ENCODE data around the gene URI1.
"Not testable (repeated sequence)": the region's sequence is repeated elsewhere in the genome, so short reads cannot be mapped to it uniquely, and the experiment has no call there.

Gene URI1

GRCh38 chr19:30028992-30029343 lies 86.9 kb downstream of the URI1 start:
- DNase-seq = no peak

GRCh38 chr19:30029721-30030510 lies 87.9 kb downstream of the URI1 start:
- DNase-seq = peak; percentile 51

- DNase-seq = no peak
Observed at GRCh38 chr19:30034321-30034720, 92.3 kb downstream of the URI1 start.

GRCh38 chr19:30036154-30037129 lies 94.4 kb downstream of the URI1 start:
- DNase-seq = no peak

- DNase-seq = no peak
Observed at GRCh38 chr19:30037835-30038234, 95.8 kb downstream of the URI1 start.

GRCh38 chr19:30041931-30042330 lies 99.9 kb downstream of the URI1 start:
- DNase-seq = not testable (repeated sequence)

GRCh38 chr19:30043008-30043407 lies 101.0 kb downstream of the URI1 start:
- not testable (repeated sequence) for DNase-seq

- DNase-seq = no peak
Observed at GRCh38 chr19:30044273-30045248, 102.5 kb downstream of the URI1 start.

- DNase-seq = no peak
Observed at GRCh38 chr19:30046522-30046921, 104.5 kb downstream of the URI1 start.

GRCh38 chr19:30047432-30047831 lies 105.4 kb downstream of the URI1 start:
- DNase-seq = no peak

- no peak for DNase-seq
Observed at GRCh38 chr19:30049226-30049625, 107.2 kb downstream of the URI1 start.

- DNase-seq = no peak
Observed at GRCh38 chr19:30049846-30050667, 108.0 kb downstream of the URI1 start.

- DNase-seq = no peak
Observed at GRCh38 chr19:30052122-30053075, 110.4 kb downstream of the URI1 start.

GRCh38 chr19:30053558-30053957 lies 111.5 kb downstream of the URI1 start:
- DNase-seq = no peak

GRCh38 chr19:30054210-30054609 lies 112.2 kb downstream of the URI1 start:
- no peak for DNase-seq

- no peak for DNase-seq
Observed at GRCh38 chr19:30056580-30056979, 114.5 kb downstream of the URI1 start.

GRCh38 chr19:30059741-30060457 lies 117.9 kb downstream of the URI1 start:
- no peak for DNase-seq

- DNase-seq = no peak
Observed at GRCh38 chr19:30060531-30061222, 118.6 kb downstream of the URI1 start.

All from amniotic stem cell (primary cell).